Measurements from ENCODE around the gene TBCEL.

Gene TBCEL

GRCh38 chr11:121138259-121138658, 114.4 kb downstream of the TBCEL start:
- no peak overlapping the region for H3K4me3 ChIP-seq (ENCODE audit: low read depth, low read length)
- no peak for TF ChIP-seq CTCF (IDR thresholded peaks at IDR 0.05; ENCODE audit: low read depth, low read length)

- no peak overlapping the region for H3K4me3 ChIP-seq (ENCODE audit: low read depth, low read length)
- no peak for TF ChIP-seq CTCF (IDR thresholded peaks at IDR 0.05; ENCODE audit: low read depth, low read length)
These were observed 116.5 kb downstream of the TBCEL start for GRCh38 chr11:121140369-121140768.
